ENCODE data around the gene TTC8.

DNA sequence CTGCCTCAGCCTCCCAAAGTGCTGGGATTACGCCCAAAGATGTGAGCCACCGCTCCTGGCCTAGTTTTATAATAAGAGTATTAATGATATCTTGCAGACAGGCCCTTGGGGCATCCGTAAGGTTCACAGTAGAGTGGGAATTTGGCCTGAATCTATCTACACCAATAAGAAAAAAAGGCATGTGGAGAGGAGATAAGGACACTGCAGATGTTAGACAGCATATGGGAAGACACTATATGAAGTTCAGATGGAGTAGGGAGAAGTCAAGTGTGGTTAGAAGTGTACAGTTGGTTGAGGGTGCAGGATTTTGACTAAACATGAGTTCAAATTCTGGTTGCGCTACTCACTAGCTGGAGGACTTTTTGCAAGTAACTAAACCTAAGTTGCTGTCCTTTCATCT is 8.5 kb upstream of the TTC8 start:
- TF ChIP-seq, protein P1, sequence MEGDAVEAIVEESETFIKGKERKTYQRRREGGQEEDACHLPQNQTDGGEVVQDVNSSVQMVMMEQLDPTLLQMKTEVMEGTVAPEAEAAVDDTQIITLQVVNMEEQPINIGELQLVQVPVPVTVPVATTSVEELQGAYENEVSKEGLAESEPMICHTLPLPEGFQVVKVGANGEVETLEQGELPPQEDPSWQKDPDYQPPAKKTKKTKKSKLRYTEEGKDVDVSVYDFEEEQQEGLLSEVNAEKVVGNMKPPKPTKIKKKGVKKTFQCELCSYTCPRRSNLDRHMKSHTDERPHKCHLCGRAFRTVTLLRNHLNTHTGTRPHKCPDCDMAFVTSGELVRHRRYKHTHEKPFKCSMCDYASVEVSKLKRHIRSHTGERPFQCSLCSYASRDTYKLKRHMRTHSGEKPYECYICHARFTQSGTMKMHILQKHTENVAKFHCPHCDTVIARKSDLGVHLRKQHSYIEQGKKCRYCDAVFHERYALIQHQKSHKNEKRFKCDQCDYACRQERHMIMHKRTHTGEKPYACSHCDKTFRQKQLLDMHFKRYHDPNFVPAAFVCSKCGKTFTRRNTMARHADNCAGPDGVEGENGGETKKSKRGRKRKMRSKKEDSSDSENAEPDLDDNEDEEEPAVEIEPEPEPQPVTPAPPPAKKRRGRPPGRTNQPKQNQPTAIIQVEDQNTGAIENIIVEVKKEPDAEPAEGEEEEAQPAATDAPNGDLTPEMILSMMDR (conservative IDR thresholded peaks at IDR 0.05; ENCODE audit: low read depth, low read length): no peak
- TF ChIP-seq EZH2 (IDR thresholded peaks at IDR 0.05; ENCODE audit: borderline replicate concordance, low read depth, low read length, poor library complexity, severe bottlenecking): no peak

All from A673 (cell line).